ENCODE data around the gene MUC2.

MUC2 gene
- total RNA-seq, result 0 to 0.15 (median 0) reads per million in 18 experiments

- DNase-seq, result no peak
Observed at GRCh38 chr11:1074244-1075221, at the start of gene MUC2. TSS of gene MUC2 (plus strand) at chr11:1074874.

GRCh38 chr11:1025410-1026162 lies 49.1 kb upstream of the MUC2 start:
- DNase-seq, result no peak

- no peak for DNase-seq
Observed at GRCh38 chr11:1026163-1026450, 48.6 kb upstream of the MUC2 start.

- no peak for DNase-seq
Observed at GRCh38 chr11:1026641-1027482, 47.8 kb upstream of the MUC2 start.

GRCh38 chr11:1027483-1028290 lies 47.0 kb upstream of the MUC2 start:
- DNase-seq, result no peak

- no peak for DNase-seq
Observed at GRCh38 chr11:1028291-1028540, 46.5 kb upstream of the MUC2 start.

- DNase-seq, result no peak
Observed at GRCh38 chr11:1028616-1029015, 46.1 kb upstream of the MUC2 start.

- DNase-seq, result no peak
Observed at GRCh38 chr11:1029051-1029450, 45.6 kb upstream of the MUC2 start.

GRCh38 chr11:1029654-1030053 lies 45.0 kb upstream of the MUC2 start:
- DNase-seq, result no peak

GRCh38 chr11:1030086-1030485 lies 44.6 kb upstream of the MUC2 start:
- DNase-seq, result no peak

GRCh38 chr11:1030556-1030955 lies 44.1 kb upstream of the MUC2 start:
- DNase-seq, result no peak

- no peak for DNase-seq
Observed at GRCh38 chr11:1031121-1031899, 43.4 kb upstream of the MUC2 start.

- no peak for DNase-seq
Observed at GRCh38 chr11:1032310-1032891, 42.3 kb upstream of the MUC2 start.

- DNase-seq, result no peak
Observed at GRCh38 chr11:1033016-1033798, 41.5 kb upstream of the MUC2 start.

- DNase-seq, result no peak
Observed at GRCh38 chr11:1034001-1034400, 40.7 kb upstream of the MUC2 start.

GRCh38 chr11:1034456-1035295 lies 40.0 kb upstream of the MUC2 start:
- no peak for DNase-seq

- no peak for DNase-seq
Observed at GRCh38 chr11:1035577-1036283, 38.9 kb upstream of the MUC2 start.

GRCh38 chr11:1036303-1036923 lies 38.3 kb upstream of the MUC2 start, which contains the start of gene MUC6:
TSS of gene MUC6 (minus strand) at chr11:1036718. CDS start at chr11:1036655, 63 bp downstream.
- no peak for DNase-seq
